Activated naive CD8-positive, alpha-beta T cell treated with anti-CD3 and anti-CD28 coated beads, Interleukin-2, amount 50 U/mL, for 24 hours (primary cell): Measurements from ENCODE around the gene LMCD1.

ENCODE experiments used
- ATAC-seq: fragments of 150-1000 bp; cut with Tn5 transposase; one replicate; pipeline ENCODE4 v1.10.0; 2021
- DNase-seq: peaks from one replicate; pipeline ENCODE4 v3.0.0; 2021
- H3K27ac Mint-ChIP-seq: one replicate; pipeline ENCODE4 v1.8.0; 2021; ENCODE audit warnings: mild to moderate bottlenecking, mixed read lengths
- H3K27me3 Mint-ChIP-seq: one replicate; pipeline ENCODE4 v1.8.0; 2021; ENCODE audit warnings: mixed read lengths
- H3K36me3 Mint-ChIP-seq: one replicate; pipeline ENCODE4 v1.8.0; 2021; ENCODE audit warnings: low read depth, mixed read lengths
- H3K4me1 Mint-ChIP-seq: one replicate; pipeline ENCODE4 v1.8.0; 2021; ENCODE audit warnings: mixed read lengths
- H3K4me3 Mint-ChIP-seq: one replicate; pipeline ENCODE4 v1.8.0; 2021; ENCODE audit warnings: mild to moderate bottlenecking, moderate library complexity, mixed read lengths
- H3K9me3 Mint-ChIP-seq: one replicate; pipeline ENCODE4 v1.8.0; 2021; ENCODE audit warnings: mixed read lengths

Gene LMCD1

GRCh38 chr3:8581373-8581772 lies 79.8 kb downstream of the LMCD1 start:
- Mint-ChIP-seq H3K36me3 (no peaks in the 10 kb centered on the region), H3K4me3 (no peak overlapping the region), H3K27ac (no peak overlapping the region), H3K27me3 (no peaks in the 10 kb centered on the region), H3K4me1 (no peaks in the 10 kb centered on the region), H3K9me3 (no peaks in the 10 kb centered on the region)
- ATAC-seq (no peak), DNase-seq (no peak)

GRCh38 chr3:8581806-8582445 lies 80.3 kb downstream of the LMCD1 start:
- H3K4me3 Mint-ChIP-seq: no peak overlapping the region
- ATAC-seq (no peak), DNase-seq (no peak)
- H3K27me3 Mint-ChIP-seq: no peaks in the 10 kb centered on the region
- H3K4me1 Mint-ChIP-seq: no peaks in the 10 kb centered on the region
- H3K36me3 Mint-ChIP-seq: no peaks in the 10 kb centered on the region
- no peak overlapping the region for H3K27ac Mint-ChIP-seq
- no peaks in the 10 kb centered on the region for H3K9me3 Mint-ChIP-seq

- H3K9me3 Mint-ChIP-seq: no peaks in the 10 kb centered on the region
- H3K27ac Mint-ChIP-seq: no peak overlapping the region
- no peak for DNase-seq
- H3K36me3 Mint-ChIP-seq: no peaks in the 10 kb centered on the region
- ATAC-seq: no peak
- H3K4me1 Mint-ChIP-seq: no peaks in the 10 kb centered on the region
- H3K27me3 Mint-ChIP-seq: no peaks in the 10 kb centered on the region
- no peak overlapping the region for H3K4me3 Mint-ChIP-seq
Observed at GRCh38 chr3:8584661-8585060, 83.0 kb downstream of the LMCD1 start.

- Mint-ChIP-seq H3K36me3 (no peaks in the 10 kb centered on the region), H3K27ac (no peak overlapping the region), H3K9me3 (no peaks in the 10 kb centered on the region), H3K4me1 (no peaks in the 10 kb centered on the region), H3K27me3 (no peaks in the 10 kb centered on the region), H3K4me3 (no peak overlapping the region)
- no peak for ATAC-seq
- DNase-seq: no peak
Observed at GRCh38 chr3:8589880-8590556, 88.4 kb downstream of the LMCD1 start.

- Mint-ChIP-seq H3K27ac (no peak overlapping the region), H3K27me3 (no peaks in the 10 kb centered on the region), H3K9me3 (no peaks in the 10 kb centered on the region), H3K4me1 (no peaks in the 10 kb centered on the region), H3K36me3 (no peaks in the 10 kb centered on the region), H3K4me3 (no peak overlapping the region)
- ATAC-seq (no peak), DNase-seq (no peak)
Observed at GRCh38 chr3:8593021-8593827, 91.6 kb downstream of the LMCD1 start.

GRCh38 chr3:8595252-8595651 lies 93.6 kb downstream of the LMCD1 start:
- DNase-seq (no peak), ATAC-seq (no peak)
- Mint-ChIP-seq H3K4me3 (no peak overlapping the region), H3K27me3 (no peaks in the 10 kb centered on the region), H3K9me3 (no peaks in the 10 kb centered on the region), H3K36me3 (no peaks in the 10 kb centered on the region), H3K27ac (no peak overlapping the region), H3K4me1 (no peaks in the 10 kb centered on the region)

GRCh38 chr3:8595695-8596115 lies 94.1 kb downstream of the LMCD1 start:
- H3K27ac Mint-ChIP-seq: no peak overlapping the region
- no peaks in the 10 kb centered on the region for H3K4me1 Mint-ChIP-seq
- H3K27me3 Mint-ChIP-seq: no peaks in the 10 kb centered on the region
- no peaks in the 10 kb centered on the region for H3K36me3 Mint-ChIP-seq
- no peak for DNase-seq
- H3K4me3 Mint-ChIP-seq: no peak overlapping the region
- H3K9me3 Mint-ChIP-seq: no peaks in the 10 kb centered on the region
- ATAC-seq: no peak

- no peaks in the 10 kb centered on the region for H3K36me3 Mint-ChIP-seq
- no peak overlapping the region for H3K27ac Mint-ChIP-seq
- ATAC-seq (no peak), DNase-seq (no peak)
- no peak overlapping the region for H3K4me3 Mint-ChIP-seq
- H3K4me1 Mint-ChIP-seq: no peaks in the 10 kb centered on the region
- no peaks in the 10 kb centered on the region for H3K9me3 Mint-ChIP-seq
- H3K27me3 Mint-ChIP-seq: no peaks in the 10 kb centered on the region
Observed at GRCh38 chr3:8596321-8597218, 94.9 kb downstream of the LMCD1 start.

GRCh38 chr3:8597219-8597853 lies 95.7 kb downstream of the LMCD1 start:
- H3K36me3 Mint-ChIP-seq: no peaks in the 10 kb centered on the region
- no peaks in the 10 kb centered on the region for H3K4me1 Mint-ChIP-seq
- H3K27me3 Mint-ChIP-seq: no peaks in the 10 kb centered on the region
- DNase-seq: no peak
- no peaks in the 10 kb centered on the region for H3K9me3 Mint-ChIP-seq
- no peak overlapping the region for H3K27ac Mint-ChIP-seq
- no peak for ATAC-seq
- H3K4me3 Mint-ChIP-seq: no peak overlapping the region

GRCh38 chr3:8599146-8599545 lies 97.5 kb downstream of the LMCD1 start:
- H3K9me3 Mint-ChIP-seq: peaks cover 4% of the 10 kb centered on the region
- no peaks in the 10 kb centered on the region for H3K4me1 Mint-ChIP-seq
- no peaks in the 10 kb centered on the region for H3K36me3 Mint-ChIP-seq
- DNase-seq (no peak), ATAC-seq (no peak)
- H3K27me3 Mint-ChIP-seq: no peaks in the 10 kb centered on the region
- H3K27ac Mint-ChIP-seq: no peak overlapping the region
- no peak overlapping the region for H3K4me3 Mint-ChIP-seq

- Mint-ChIP-seq H3K27ac (no peak overlapping the region), H3K4me1 (no peaks in the 10 kb centered on the region), H3K27me3 (no peaks in the 10 kb centered on the region), H3K36me3 (no peaks in the 10 kb centered on the region), H3K9me3 (peaks cover 4% of the 10 kb centered on the region), H3K4me3 (no peak overlapping the region)
- ATAC-seq (no peak), DNase-seq (no peak)
Observed at GRCh38 chr3:8600457-8600856, 98.8 kb downstream of the LMCD1 start.

- no peak for DNase-seq
- H3K4me1 Mint-ChIP-seq: no peaks in the 10 kb centered on the region
- H3K36me3 Mint-ChIP-seq: no peaks in the 10 kb centered on the region
- H3K9me3 Mint-ChIP-seq: peaks cover 4% of the 10 kb centered on the region
- ATAC-seq: no peak
- no peaks in the 10 kb centered on the region for H3K27me3 Mint-ChIP-seq
- no peak overlapping the region for H3K4me3 Mint-ChIP-seq
- H3K27ac Mint-ChIP-seq: no peak overlapping the region
Observed at GRCh38 chr3:8603115-8603710, 101.6 kb downstream of the LMCD1 start.

- Mint-ChIP-seq H3K27me3 (no peaks in the 10 kb centered on the region), H3K9me3 (peaks cover 4% of the 10 kb centered on the region), H3K27ac (no peak overlapping the region), H3K4me1 (no peaks in the 10 kb centered on the region), H3K36me3 (no peaks in the 10 kb centered on the region), H3K4me3 (no peak overlapping the region)
- DNase-seq (no peak), ATAC-seq (no peak)
Observed at GRCh38 chr3:8604006-8604405, 102.4 kb downstream of the LMCD1 start.

- no peak for DNase-seq
- no peak for ATAC-seq
- peaks cover 4% of the 10 kb centered on the region for H3K9me3 Mint-ChIP-seq
- H3K27ac Mint-ChIP-seq: no peak overlapping the region
- no peaks in the 10 kb centered on the region for H3K36me3 Mint-ChIP-seq
- H3K27me3 Mint-ChIP-seq: no peaks in the 10 kb centered on the region
- no peaks in the 10 kb centered on the region for H3K4me1 Mint-ChIP-seq
- H3K4me3 Mint-ChIP-seq: no peak overlapping the region
Observed at GRCh38 chr3:8604988-8605387, 103.4 kb downstream of the LMCD1 start.
